KMS-11 (cell line): Measurements from ENCODE around the gene LCT.

ENCODE experiments used
- H2AFZ ChIP-seq: fragments of 200-600 bp; sonication (generic); 2 replicates; pipeline ENCODE4 v1.6.1; 2016; ENCODE audit warnings: antibody characterized with exemption, mixed run types, low read depth
- H3K27ac ChIP-seq: fragments of 200-600 bp; sonication (generic); 2 replicates; pipeline ENCODE4 v1.6.1; 2016; ENCODE audit warnings: mild to moderate bottlenecking, mixed run types
- H3K27me3 ChIP-seq: fragments of 200-600 bp; sonication (generic); 2 replicates; pipeline ENCODE4 v1.6.1; 2017; ENCODE audit warnings: mild to moderate bottlenecking, low read depth, mixed run types, moderate library complexity; ENCODE audit not compliant: insufficient read depth
- H3K36me3 ChIP-seq: fragments of 200-600 bp; sonication (generic); 2 replicates; pipeline ENCODE4 v1.6.1; 2017; ENCODE audit warnings: mild to moderate bottlenecking, mixed run types; ENCODE audit not compliant: insufficient read depth
- H3K4me1 ChIP-seq: fragments of 200-600 bp; sonication (generic); 2 replicates; pipeline ENCODE4 v1.6.1; 2016; ENCODE audit warnings: mild to moderate bottlenecking, low read depth, mixed run types; ENCODE audit not compliant: poor library complexity, severe bottlenecking
- H3K4me2 ChIP-seq: fragments of 200-600 bp; sonication (generic); 2 replicates; pipeline ENCODE4 v1.7.0; 2016; ENCODE audit warnings: mild to moderate bottlenecking, mixed run types
- H3K4me3 ChIP-seq: fragments of 200-600 bp; sonication (generic); IDR thresholded peaks from 2 replicates; pipeline ENCODE4 v1.6.1; 2017; ENCODE audit warnings: low read depth, low read length, mixed read lengths; ENCODE audit not compliant: insufficient read depth
- H3K79me2 ChIP-seq: fragments of 200-600 bp; sonication (generic); 2 replicates; pipeline ENCODE4 v1.6.1; 2016; ENCODE audit warnings: low read depth, mixed run types; ENCODE audit not compliant: insufficient read depth
- H3K9ac ChIP-seq: fragments of 200-600 bp; sonication (generic); 2 replicates; pipeline ENCODE4 v1.6.1; 2016; ENCODE audit warnings: mild to moderate bottlenecking, mixed run types
- H4K20me1 ChIP-seq: fragments of 200-600 bp; sonication (generic); 2 replicates; pipeline ENCODE4 v1.6.1; 2016; ENCODE audit warnings: mild to moderate bottlenecking, mixed run types; ENCODE audit not compliant: insufficient read depth
- CTCF ChIP-seq: fragments of 200-600 bp; sonication (generic); conservative IDR thresholded peaks from 2 replicates; pipeline ENCODE4 v1.6.1; 2017; ENCODE audit warnings: low read depth, mild to moderate bottlenecking, antibody characterized with exemption, low read length, moderate library complexity, mixed read lengths

Gene LCT

DNA sequence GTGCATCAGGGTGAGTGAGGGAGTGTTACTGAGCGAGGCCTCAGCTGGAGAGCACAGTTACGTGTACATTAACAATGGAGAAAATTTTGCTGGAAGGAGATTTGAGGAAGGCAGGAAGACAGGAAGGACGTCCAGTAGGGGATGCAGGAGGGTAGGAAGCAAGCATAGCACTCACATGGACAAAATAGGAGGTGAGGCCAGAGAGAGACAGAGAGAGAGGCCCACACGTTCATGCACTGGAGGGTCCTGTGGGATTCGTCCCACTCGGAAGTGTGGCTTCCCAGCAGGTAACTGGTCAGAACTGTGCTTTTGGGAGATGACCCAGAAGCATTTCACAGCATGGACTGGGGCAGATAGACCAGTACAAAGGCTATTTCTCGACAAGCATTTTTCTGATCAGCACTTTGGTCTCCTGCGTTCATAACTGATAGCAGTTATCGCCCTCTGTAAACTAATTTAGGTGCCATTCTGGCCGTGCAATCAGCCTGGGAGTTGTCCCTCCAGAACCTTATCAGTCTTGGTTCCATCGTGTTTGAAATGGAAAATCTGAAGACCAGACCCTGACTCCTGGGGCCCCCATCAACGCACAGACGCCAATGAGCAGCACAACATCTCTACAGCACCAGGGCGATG lies 5.7 kb downstream of the LCT start:
- H3K9ac ChIP-seq = no peak overlapping the region
- H3K36me3 ChIP-seq = no peaks in the 10 kb centered on the region
- no peak overlapping the region for H2AFZ ChIP-seq
- no peaks in the 10 kb centered on the region for H3K4me1 ChIP-seq
- H3K27me3 ChIP-seq = no peaks in the 10 kb centered on the region
- no peaks in the 10 kb centered on the region for H3K79me2 ChIP-seq
- H3K4me2 ChIP-seq = no peak overlapping the region
- H4K20me1 ChIP-seq = no peaks in the 10 kb centered on the region
- no peak for TF ChIP-seq CTCF
- H3K4me3 ChIP-seq = no peak overlapping the region
- no peak overlapping the region for H3K27ac ChIP-seq

GRCh38 chr2:135829378-135830135 lies 7.4 kb downstream of the LCT start:
- Histone ChIP-seq H3K27me3 (no peaks in the 10 kb centered on the region), H3K4me2 (no peak overlapping the region), H3K4me1 (no peaks in the 10 kb centered on the region), H3K9ac (no peak overlapping the region), H3K27ac (no peak overlapping the region), H3K4me3 (no peak overlapping the region), H4K20me1 (no peaks in the 10 kb centered on the region), H2AFZ (no peak overlapping the region), H3K36me3 (no peaks in the 10 kb centered on the region), H3K79me2 (no peaks in the 10 kb centered on the region)
- TF ChIP-seq CTCF = no peak

GRCh38 chr2:135826544-135826943 lies 10.4 kb downstream of the LCT start:
- H4K20me1 ChIP-seq = no peaks in the 10 kb centered on the region
- no peak overlapping the region for H2AFZ ChIP-seq
- H3K4me3 ChIP-seq = no peak overlapping the region
- H3K27ac ChIP-seq = no peak overlapping the region
- TF ChIP-seq CTCF = no peak
- no peak overlapping the region for H3K4me2 ChIP-seq
- H3K27me3 ChIP-seq = no peaks in the 10 kb centered on the region
- no peaks in the 10 kb centered on the region for H3K79me2 ChIP-seq
- no peak overlapping the region for H3K9ac ChIP-seq
- H3K36me3 ChIP-seq = no peaks in the 10 kb centered on the region
- H3K4me1 ChIP-seq = no peaks in the 10 kb centered on the region

GRCh38 chr2:135825550-135826176 lies 11.3 kb downstream of the LCT start:
- Histone ChIP-seq H3K4me3 (no peak overlapping the region), H3K79me2 (no peaks in the 10 kb centered on the region), H3K9ac (no peak overlapping the region), H3K4me2 (no peak overlapping the region), H3K27me3 (no peaks in the 10 kb centered on the region), H3K36me3 (no peaks in the 10 kb centered on the region), H3K27ac (no peak overlapping the region), H4K20me1 (no peaks in the 10 kb centered on the region), H3K4me1 (no peaks in the 10 kb centered on the region), H2AFZ (no peak overlapping the region)
- TF ChIP-seq CTCF = no peak
